Esophagus squamous epithelium (tissue), 4 donors: ENCODE data around the gene GALK2.
"Not testable (repeated sequence)": the region's sequence is repeated elsewhere in the genome, so short reads cannot be mapped to it uniquely, and the experiment has no call there.

ENCODE experiments used
- CTCF ChIP-seq, 6 experiments: fragments of 450-650 bp in 4 of 6; fragments of 200-600 bp in 2 of 6; sonication (generic) in 2 of 6; IDR thresholded peaks; one replicate each; pipeline ENCODE4 v1.5.1; 2016 to 2019; ENCODE audit warnings: antibody characterized with exemption in 6 of 6, mild to moderate bottlenecking in 4 of 6, moderate library complexity in 4 of 6
- POLR2A ChIP-seq, 4 donors: fragments of 450-650 bp; IDR thresholded peaks; one replicate each; pipeline ENCODE4 v1.6.1; 2017; ENCODE audit warnings: antibody characterized with exemption in 4 of 4, mild to moderate bottlenecking in 4 of 4, moderate library complexity in 3 of 4

DNA sequence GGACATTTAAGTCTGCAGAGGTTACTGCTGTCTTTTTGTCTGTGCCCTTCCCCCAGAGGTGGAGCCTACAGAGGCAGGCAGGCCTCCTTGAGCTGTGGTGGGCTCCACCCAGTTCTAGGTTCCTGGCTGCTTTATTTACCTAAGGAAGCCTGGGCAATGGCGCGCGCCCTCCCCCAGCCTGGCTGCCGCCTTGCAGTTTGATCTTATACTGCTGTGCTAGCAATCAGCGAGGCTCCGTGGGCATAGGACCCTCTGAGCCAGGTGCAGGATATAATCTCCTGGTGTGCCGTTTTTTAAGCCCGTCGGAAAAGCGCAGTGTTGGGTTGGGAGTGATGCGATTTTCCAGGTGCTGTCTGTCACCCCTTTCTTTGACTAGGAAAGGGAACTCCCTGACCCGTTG is 95.1 kb downstream of the GALK2 start:
- not testable (repeated sequence) for TF ChIP-seq CTCF, POLR2A (IDR thresholded peaks at IDR 0.05)
